GM13977 (cell line): ENCODE results near the gene DIRAS1.
A peak's percentile ranks its signal among the peaks of the same experiment; 100 is the strongest.

ENCODE experiments used
- DNase-seq: peaks from one replicate; pipeline ENCODE4 v3.0.0; 2012; ENCODE audit warnings: low spot score
- CTCF ChIP-seq: IDR thresholded peaks from 2 replicates; pipeline ENCODE4 v1.5.1; 2012; ENCODE audit warnings: mild to moderate bottlenecking, control low read depth; ENCODE audit not compliant: insufficient read depth; ENCODE audit errors: extremely low read depth, missing control alignments
- in situ Hi-C: fragments of 300-500 bp; cut with MboI; formaldehyde crosslinking; loops from one replicate; pipeline ENCODE4 v1.12.0; 2022; ENCODE audit warnings: low sequenced_read_pairs, low pct_unique_long_range_greater_than_20kb, mixed read lengths, inconsistent platforms; ENCODE audit not compliant: unreplicated experiment

Gene DIRAS1

GRCh38 chr19:2744113-2744512 is 22.9 kb upstream of the DIRAS1 start:
- in situ Hi-C loops: no loop called here
- DNase-seq: no peak
- TF ChIP-seq CTCF: no peak

GRCh38 chr19:2743099-2743498 is 21.9 kb upstream of the DIRAS1 start:
- DNase-seq: no peak
- in situ Hi-C loops: no loop called here
- TF ChIP-seq CTCF: no peak

GRCh38 chr19:2740314-2740656 is 19.1 kb upstream of the DIRAS1 start:
- in situ Hi-C loops: no loop called here
- no peak for TF ChIP-seq CTCF
- DNase-seq: no peak

GRCh38 chr19:2739602-2740313 is 18.6 kb upstream of the DIRAS1 start, which contains the start of gene SLC39A3:
Gene SLC39A3, minus strand, starts transcription at chr19:2740017. Its CDS starts 2,760 bp downstream, at chr19:2737257.
- DNase-seq: peak; percentile 100
- in situ Hi-C loops: no loop called here
- no peak for TF ChIP-seq CTCF

DNA sequence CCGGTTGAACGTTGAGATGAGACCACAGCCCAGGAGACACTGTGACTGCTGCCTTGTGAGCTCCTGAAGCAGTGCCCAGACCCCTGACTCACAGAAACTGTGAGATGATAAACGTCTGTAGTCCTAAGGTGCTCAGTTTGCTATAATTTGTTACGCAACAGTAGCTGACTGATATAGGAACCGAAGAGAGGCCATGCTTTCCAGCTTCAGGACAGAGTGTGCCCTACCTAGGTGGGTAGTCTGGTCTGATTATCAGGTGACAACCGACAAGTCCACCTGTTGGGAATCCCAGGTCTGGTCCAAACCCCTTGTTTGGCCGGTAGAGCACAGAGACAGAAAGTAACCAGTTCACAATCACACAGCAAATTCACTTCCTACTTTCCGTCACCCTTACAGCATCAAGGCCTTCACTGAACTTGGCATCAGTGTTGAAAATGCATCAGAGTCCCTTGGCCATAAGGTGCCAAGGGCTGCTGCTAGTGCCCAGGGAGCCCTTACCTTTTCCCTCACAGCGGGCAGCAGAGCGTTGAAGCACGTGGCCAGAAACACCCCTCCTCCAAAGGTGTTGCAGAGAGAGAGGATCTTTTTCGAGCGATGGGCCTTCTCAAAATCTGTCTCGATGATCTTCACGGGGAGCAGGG is 15.5 kb upstream of the DIRAS1 start:
- no peak for DNase-seq
- in situ Hi-C loops: no loop called here
- no peak for TF ChIP-seq CTCF

DNA sequence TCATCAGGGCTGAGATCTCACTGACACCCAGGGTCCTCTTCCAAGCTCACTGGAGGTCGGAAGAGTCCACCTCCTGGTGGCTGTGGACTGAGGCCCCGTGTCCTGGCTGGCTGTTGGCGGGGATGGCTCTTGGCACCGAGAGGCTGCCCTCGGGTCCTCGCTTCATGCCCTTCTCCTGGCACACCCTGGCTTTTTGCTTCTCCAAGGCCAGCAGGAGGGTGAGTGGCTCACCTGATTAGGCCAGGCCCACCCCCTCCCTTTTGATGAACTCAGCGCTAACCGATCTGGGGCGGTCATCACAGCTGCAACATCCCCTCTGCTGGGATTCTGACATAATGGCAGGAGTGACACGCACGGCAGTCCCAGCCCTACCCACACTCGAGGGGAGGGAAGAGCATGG is 14.2 kb upstream of the DIRAS1 start:
- DNase-seq: no peak
- TF ChIP-seq CTCF: no peak
- in situ Hi-C loops: no loop called here
